ENCODE measurements around the gene CES5A. TPM values are rescaled to one million over a fixed set of nuclear protein-coding genes. Genes with fewer than 3 reads are reported as not detected.
"Not testable (repeated sequence)": the region's sequence is repeated elsewhere in the genome, so short reads cannot be mapped to it uniquely, and the experiment has no call there.

The CES5A gene
- total RNA-seq, 1 donor from 2014 or later = not detected

GRCh38 chr16:55830658-55831294 lies 44.4 kb downstream of the CES5A start:
- DNase-seq (ENCODE audit: low read depth) = no peak

- not testable (repeated sequence) for DNase-seq (ENCODE audit: low read depth)
These were observed 45.9 kb downstream of the CES5A start for GRCh38 chr16:55829232-55829631.

GRCh38 chr16:55828680-55829079 lies 46.5 kb downstream of the CES5A start:
- DNase-seq (ENCODE audit: low read depth) = no peak

GRCh38 chr16:55825115-55825728 lies 50.0 kb downstream of the CES5A start:
- no peak for DNase-seq (ENCODE audit: low read depth)

GRCh38 chr16:55824473-55825000 lies 50.6 kb downstream of the CES5A start:
- no peak for DNase-seq (ENCODE audit: low read depth)

GRCh38 chr16:55822280-55822810 lies 52.8 kb downstream of the CES5A start:
- DNase-seq (ENCODE audit: low read depth) = no peak

- no peak for DNase-seq (ENCODE audit: low read depth)
These were observed 54.0 kb downstream of the CES5A start for GRCh38 chr16:55821210-55821609.

DNA sequence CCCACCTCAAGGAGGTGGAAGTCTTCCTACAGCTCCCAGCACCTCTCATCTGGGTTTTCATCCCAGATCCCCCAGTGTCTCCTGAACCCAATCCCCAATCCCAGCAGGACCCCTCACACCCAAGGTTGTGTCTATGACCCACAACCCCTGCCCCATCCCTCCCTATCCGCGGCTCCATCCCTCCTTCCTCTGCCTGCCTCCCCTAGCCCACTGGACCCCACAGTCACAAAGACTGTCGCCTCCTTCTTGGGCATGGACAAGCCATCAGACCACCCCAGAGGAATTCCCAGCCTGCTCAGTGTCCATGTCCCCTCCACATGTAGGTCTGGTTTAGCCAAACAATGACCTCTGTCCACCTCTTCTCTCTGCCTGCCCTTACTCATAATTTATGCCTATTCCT lies 54.6 kb downstream of the CES5A start:
- DNase-seq (ENCODE audit: low read depth) = no peak

GRCh38 chr16:55817236-55817912 lies 57.8 kb downstream of the CES5A start:
- DNase-seq (ENCODE audit: low read depth) = no peak

- DNase-seq (ENCODE audit: low read depth) = not testable (repeated sequence)
These were observed 59.0 kb downstream of the CES5A start for GRCh38 chr16:55816222-55816621.

- no peak for DNase-seq (ENCODE audit: low read depth)
These were observed 59.9 kb downstream of the CES5A start for GRCh38 chr16:55815320-55815719.

- not testable (repeated sequence) for DNase-seq (ENCODE audit: low read depth)
These were observed 61.0 kb downstream of the CES5A start for GRCh38 chr16:55814174-55814573.

GRCh38 chr16:55813730-55814129 lies 61.4 kb downstream of the CES5A start:
- DNase-seq (ENCODE audit: low read depth) = not testable (repeated sequence)

GRCh38 chr16:55812951-55813350 lies 62.2 kb downstream of the CES5A start:
- no peak for DNase-seq (ENCODE audit: low read depth)

- DNase-seq (ENCODE audit: low read depth) = no peak
These were observed 63.4 kb downstream of the CES5A start for GRCh38 chr16:55811811-55812210.

DNA sequence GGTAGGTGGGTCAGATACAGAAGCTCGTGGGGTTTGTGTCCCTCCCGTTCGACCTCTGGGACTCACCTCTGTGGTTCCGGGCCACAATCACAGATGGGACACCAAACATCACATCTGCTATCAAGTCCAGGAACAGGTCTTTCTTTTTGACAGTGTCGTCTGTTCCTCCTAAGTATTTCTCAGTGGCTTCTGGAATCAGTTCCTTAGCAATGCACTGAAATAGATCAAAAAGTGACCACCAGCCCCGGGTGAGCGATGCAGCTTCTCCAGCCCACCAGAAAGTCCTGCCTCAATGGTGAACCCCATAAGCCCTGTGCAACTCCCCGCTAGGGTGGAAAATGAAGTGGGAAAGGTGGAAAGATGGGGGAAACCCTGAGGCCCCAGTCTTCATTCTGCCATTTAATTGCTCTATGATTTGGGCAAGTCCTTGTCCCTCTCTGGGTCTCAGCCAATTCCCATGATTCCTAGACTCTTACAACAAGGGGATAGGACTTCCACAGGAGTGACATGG lies 64.7 kb downstream of the CES5A start:
- DNase-seq (ENCODE audit: low read depth) = no peak

DNA sequence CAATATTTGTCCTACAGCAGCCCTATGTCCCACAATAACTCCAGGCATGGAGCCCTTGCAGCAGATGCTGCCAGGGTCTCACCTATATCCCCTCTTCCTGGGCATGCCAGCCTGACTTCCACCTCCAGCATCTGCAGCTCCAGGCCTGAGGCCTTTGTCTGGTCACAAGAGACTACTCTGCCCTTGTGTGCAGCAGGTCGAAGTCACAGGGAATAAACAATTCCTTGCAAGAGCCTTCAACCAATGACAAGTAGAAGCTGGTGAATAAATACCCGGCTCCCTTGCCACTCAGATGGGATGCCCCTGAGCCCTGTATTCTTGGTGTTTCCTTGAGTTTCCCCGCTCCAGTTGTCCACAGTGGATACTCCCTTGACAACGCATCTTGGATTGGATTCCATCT lies 65.3 kb downstream of the CES5A start:
- no peak for DNase-seq (ENCODE audit: low read depth)

GRCh38 chr16:55809386-55809785 lies 65.8 kb downstream of the CES5A start:
- DNase-seq (ENCODE audit: low read depth) = no peak

DNA sequence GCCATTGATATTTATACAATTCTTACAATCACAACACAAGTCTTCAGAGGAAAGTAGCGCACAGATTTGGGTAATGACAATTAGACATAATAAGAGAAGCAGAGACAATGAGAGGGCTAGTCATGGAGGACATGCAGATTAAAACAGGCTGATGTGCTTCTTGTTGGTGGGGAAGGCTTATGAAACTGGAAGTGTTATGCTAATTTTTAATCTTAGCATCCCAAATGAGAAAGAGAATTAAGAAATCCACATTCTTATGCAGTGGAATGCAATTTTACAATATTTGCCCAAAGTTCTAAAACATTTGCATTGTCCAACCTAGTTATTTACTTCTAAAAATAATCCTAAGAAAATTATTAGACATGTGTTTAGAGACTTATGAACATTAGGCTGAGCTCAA lies 66.9 kb downstream of the CES5A start:
- not testable (repeated sequence) for DNase-seq (ENCODE audit: low read depth)

DNA sequence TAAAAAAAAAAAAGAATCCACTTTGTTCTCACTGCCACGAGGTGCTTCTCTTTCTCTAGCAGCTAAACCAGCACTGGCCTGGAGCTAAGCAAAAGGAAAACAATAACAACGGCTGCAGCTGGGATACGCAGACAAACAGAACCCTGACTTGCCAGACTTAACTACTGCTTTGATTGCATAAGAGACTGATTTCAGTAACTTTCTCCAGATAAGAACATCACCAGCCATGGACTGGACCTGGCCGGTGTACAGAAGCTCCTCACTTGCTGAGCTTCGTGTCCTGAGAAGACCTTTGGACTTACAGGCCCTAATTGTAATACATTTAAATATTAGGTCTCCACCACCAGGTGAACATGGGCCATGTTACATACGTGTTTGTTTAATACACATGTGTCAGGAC lies 70.1 kb downstream of the CES5A start:
- DNase-seq (ENCODE audit: low read depth) = not testable (repeated sequence)

- DNase-seq (ENCODE audit: low read depth) = not testable (repeated sequence)
These were observed 71.5 kb downstream of the CES5A start for GRCh38 chr16:55803681-55804080.

All from renal cortical epithelial cell (primary cell).